ENCODE data around the gene TEAD1. TPM values are rescaled to one million over a fixed set of nuclear protein-coding genes. Genes with fewer than 3 reads are reported as not detected.
A peak's percentile ranks its signal among the peaks of the same experiment; 100 is the strongest.
"Not testable (repeated sequence)": the region's sequence is repeated elsewhere in the genome, so short reads cannot be mapped to it uniquely, and the experiment has no call there.

TEAD1 gene
- total RNA-seq, 4 donors from 2014 or later: 127 to 165 (median 140) TPM

DNA sequence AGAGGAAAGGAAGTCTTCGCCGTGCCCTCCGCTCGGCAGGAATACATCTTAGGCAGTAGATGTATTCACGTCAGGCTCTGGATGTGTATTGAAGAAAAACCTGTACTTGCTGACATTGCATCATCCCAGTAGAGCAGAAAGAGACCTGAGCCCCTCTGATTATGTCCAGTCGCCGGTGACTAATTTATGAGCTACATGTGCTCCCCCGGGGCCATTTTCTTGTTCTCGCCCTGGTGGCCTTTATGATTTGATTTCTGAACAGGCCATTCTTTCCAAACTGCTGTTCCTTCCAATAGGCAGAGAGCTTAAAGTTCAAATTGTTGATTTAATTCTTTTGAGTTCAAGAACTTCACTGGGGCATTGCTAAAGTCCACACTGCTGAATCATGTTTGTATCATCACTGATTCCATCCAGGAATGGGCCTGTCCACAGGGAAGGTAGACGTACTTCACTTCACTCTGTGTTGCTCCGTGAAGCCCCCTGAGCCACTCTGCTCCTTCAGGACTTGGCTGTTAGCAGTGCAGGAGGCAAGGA, 197.6 kb downstream of the TEAD1 start:
- peaks cover 0 to 75% (median 8%) of the 10 kb centered on the region in 4 donors for H3K4me1 ChIP-seq
- 66 to 69% methylated on average over 11 of the region's 11 CpGs for WGBS, 2 donors
- peak overlapping the region in 2 of 4 donors; percentile 66 to 70 for H3K27ac ChIP-seq

DNA sequence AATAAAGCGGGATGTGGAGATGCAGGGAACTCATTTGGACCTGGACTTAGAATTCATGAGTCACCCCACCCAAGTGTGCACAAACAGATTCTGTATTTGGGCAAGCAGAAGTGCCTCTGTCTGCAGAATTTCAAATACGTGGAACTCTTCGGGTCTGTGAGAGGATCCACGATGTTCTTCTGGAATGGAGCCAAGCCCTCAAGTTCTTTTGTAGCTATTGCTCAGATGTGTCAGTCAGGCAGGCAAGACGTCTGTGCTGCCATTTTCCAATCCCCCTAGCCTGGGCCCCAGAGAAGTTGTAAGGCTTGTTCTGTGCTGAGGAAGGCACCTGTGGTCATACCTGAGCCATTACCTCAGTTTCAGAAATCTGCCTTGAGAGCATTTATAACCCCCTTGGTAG, 202.1 kb downstream of the TEAD1 start:
- H3K27ac ChIP-seq: no peak overlapping the region
- no peak overlapping the region for H3K4me3 ChIP-seq
- peaks cover 0 to 10% (median 0%) of the 10 kb centered on the region in 3 donors for H3K36me3 ChIP-seq
- H3K27me3 ChIP-seq: no peaks in the 10 kb centered on the region
- WGBS, 2 donors: 35 to 60% methylated on average over 4 to 5 of the region's 5 CpGs
- TF ChIP-seq POLR2A (IDR thresholded peaks at IDR 0.05) (no peak), EP300 (IDR thresholded peaks at IDR 0.05) (no peak)
- TF ChIP-seq, protein P1, sequence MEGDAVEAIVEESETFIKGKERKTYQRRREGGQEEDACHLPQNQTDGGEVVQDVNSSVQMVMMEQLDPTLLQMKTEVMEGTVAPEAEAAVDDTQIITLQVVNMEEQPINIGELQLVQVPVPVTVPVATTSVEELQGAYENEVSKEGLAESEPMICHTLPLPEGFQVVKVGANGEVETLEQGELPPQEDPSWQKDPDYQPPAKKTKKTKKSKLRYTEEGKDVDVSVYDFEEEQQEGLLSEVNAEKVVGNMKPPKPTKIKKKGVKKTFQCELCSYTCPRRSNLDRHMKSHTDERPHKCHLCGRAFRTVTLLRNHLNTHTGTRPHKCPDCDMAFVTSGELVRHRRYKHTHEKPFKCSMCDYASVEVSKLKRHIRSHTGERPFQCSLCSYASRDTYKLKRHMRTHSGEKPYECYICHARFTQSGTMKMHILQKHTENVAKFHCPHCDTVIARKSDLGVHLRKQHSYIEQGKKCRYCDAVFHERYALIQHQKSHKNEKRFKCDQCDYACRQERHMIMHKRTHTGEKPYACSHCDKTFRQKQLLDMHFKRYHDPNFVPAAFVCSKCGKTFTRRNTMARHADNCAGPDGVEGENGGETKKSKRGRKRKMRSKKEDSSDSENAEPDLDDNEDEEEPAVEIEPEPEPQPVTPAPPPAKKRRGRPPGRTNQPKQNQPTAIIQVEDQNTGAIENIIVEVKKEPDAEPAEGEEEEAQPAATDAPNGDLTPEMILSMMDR (IDR thresholded peaks at IDR 0.05): no peak
- no peak for DNase-seq (ENCODE audit: low spot score in 2 of 2)
- peaks cover 0 to 43% (median 4%) of the 10 kb centered on the region in 4 donors for H3K4me1 ChIP-seq
- no peaks in the 10 kb centered on the region for H3K9me3 ChIP-seq

More for the DNA sequence above, 197.6 kb downstream of the TEAD1 start:
- Histone ChIP-seq H3K4me3 (no peak overlapping the region), H3K27me3 (no peaks in the 10 kb centered on the region), H3K36me3 (no peaks in the 10 kb centered on the region), H3K9me3 (no peaks in the 10 kb centered on the region)
- TF ChIP-seq POLR2A (IDR thresholded peaks at IDR 0.05) (no peak), EP300 (IDR thresholded peaks at IDR 0.05) (peak in 1 of 2 donors; percentile 12)
- TF ChIP-seq, protein P1 (IDR thresholded peaks at IDR 0.05): no peak
- DNase-seq (ENCODE audit: low spot score in 2 of 2): no peak

DNA sequence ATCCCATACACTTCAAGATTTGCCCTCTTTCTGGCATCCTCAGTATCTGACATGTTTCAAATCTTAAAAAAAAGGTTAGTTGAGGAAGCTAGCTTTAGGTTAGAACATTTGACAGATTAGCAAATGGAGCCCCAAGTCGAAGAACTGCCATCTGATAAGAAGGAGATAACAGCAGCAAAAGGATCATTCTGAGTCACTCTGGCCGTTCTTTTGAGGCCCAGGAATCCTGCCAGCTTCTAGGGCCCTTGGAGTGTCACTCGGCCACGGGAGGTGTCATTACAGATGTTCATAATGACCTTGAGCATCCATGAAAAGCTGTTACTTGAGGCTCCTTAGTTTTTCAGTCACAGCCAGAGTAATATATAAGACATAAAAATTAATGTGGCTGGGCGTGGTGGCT, 202.8 kb downstream of the TEAD1 start:
- Histone ChIP-seq H3K27ac (no peak overlapping the region), H3K27me3 (no peaks in the 10 kb centered on the region), H3K36me3 (peaks cover 0 to 16% (median 0%) of the 10 kb centered on the region in 3 donors), H3K4me1 (peaks cover 0 to 36% (median 4%) of the 10 kb centered on the region in 4 donors), H3K9me3 (no peaks in the 10 kb centered on the region), H3K4me3 (no peak overlapping the region)
- TF ChIP-seq EP300 (IDR thresholded peaks at IDR 0.05) (no peak), POLR2A (IDR thresholded peaks at IDR 0.05) (no peak)
- TF ChIP-seq, protein P1 (IDR thresholded peaks at IDR 0.05): no peak
- 93 to 95% methylated on average over 5 of the region's 5 CpGs for WGBS, 2 donors
- no peak for DNase-seq (ENCODE audit: low spot score in 2 of 2)

DNA sequence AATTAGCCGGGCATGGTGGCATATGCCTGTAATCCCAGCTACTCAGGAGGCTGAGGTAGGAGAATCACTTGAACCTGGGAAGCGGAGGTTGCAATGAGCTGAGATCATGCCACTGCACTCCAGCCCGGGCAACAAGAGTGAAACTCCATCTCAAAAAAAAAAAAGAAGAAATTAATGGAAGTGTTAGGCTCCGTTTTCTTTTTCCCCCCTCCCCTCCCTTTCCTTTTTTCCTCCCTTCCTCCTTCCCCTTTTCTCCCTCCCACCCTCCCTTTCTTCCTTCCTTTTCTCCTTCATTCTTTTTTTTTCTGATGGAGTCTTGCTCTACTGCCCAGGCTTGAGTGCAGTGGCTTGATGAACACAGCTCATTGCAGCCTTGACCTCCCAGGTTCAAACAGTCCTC, 203.3 kb downstream of the TEAD1 start:
- not testable (repeated sequence) for H3K9me3 ChIP-seq; H3K27me3 ChIP-seq; H3K4me3 ChIP-seq; DNase-seq (ENCODE audit: low spot score in 2 of 2); H3K27ac ChIP-seq
- Histone ChIP-seq H3K36me3 (peaks cover 0 to 21% (median 0%) of the 10 kb centered on the region in 3 donors), H3K4me1 (peaks cover 0 to 31% (median 1%) of the 10 kb centered on the region in 4 donors)
- 96 to 98% methylated on average over 4 of the region's 4 CpGs for WGBS, 2 donors

DNA sequence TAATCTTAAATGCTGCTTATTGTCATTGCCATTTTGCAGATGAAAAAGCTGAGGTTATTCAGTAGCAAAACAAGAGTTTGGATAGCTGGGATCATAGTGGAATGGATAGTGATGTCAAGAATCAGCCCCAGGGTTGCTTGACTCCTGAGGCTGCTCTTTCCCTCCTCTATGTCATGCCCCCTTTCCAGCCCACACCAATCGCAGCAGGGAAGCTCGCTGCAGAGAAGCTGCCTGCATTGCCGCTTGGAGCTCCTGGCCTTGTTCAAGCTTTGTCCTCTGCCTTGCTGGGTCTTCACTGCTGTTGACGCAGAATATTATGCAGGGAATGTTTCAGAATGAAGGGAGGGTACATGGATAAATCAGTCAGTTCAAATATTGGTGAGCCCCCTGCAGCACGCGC, 206.1 kb downstream of the TEAD1 start:
- 78 to 80% methylated on average over 6 of the region's 6 CpGs for WGBS, 2 donors

More for the DNA sequence above, 206.1 kb downstream of the TEAD1 start:
- Histone ChIP-seq H3K27me3 (no peaks in the 10 kb centered on the region), H3K27ac (no peak overlapping the region), H3K4me1 (peaks cover 0 to 22% (median 2%) of the 10 kb centered on the region in 4 donors), H3K4me3 (no peak overlapping the region), H3K36me3 (peaks cover 0 to 40% (median 0%) of the 10 kb centered on the region in 3 donors), H3K9me3 (no peaks in the 10 kb centered on the region)
- TF ChIP-seq, protein P1 (IDR thresholded peaks at IDR 0.05): no peak
- TF ChIP-seq POLR2A (IDR thresholded peaks at IDR 0.05) (no peak), EP300 (IDR thresholded peaks at IDR 0.05) (no peak)
- no peak for DNase-seq (ENCODE audit: low spot score in 2 of 2)

All from tibial nerve (tissue), 4 donors.